NB4 (cell line): ENCODE data around the gene TRABD2B.

Source experiments
- MYC ChIP-seq: IDR thresholded peaks from 2 replicates; pipeline ENCODE4 v1.6.1; 2011; ENCODE audit warnings: low read depth, low read length
- TF ChIP-seq, protein P1 (sequence below): IDR thresholded peaks from one replicate; pipeline ENCODE4 v1.5.1; 2012; ENCODE audit warnings: low read depth, low read length

DNA sequence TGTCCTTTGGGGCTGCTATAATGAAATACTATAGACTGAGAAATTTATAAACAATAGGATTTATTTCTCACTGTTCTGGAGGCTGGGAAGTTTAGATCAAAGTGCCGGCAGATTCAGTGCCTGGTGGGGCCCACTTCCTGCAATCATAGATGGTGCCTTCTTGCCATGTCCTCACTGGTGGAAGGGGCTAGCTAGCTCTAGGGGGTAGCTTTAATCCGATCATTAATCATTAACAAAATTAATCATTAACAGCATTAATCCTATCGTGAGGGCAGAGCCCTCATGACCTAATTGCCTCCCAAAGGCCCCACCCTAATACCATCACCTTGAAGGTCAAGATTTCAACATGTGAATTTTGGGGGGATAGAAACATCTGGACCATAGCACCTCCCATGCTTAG lies 124.3 kb downstream of the TRABD2B start:
- TF ChIP-seq, protein P1, sequence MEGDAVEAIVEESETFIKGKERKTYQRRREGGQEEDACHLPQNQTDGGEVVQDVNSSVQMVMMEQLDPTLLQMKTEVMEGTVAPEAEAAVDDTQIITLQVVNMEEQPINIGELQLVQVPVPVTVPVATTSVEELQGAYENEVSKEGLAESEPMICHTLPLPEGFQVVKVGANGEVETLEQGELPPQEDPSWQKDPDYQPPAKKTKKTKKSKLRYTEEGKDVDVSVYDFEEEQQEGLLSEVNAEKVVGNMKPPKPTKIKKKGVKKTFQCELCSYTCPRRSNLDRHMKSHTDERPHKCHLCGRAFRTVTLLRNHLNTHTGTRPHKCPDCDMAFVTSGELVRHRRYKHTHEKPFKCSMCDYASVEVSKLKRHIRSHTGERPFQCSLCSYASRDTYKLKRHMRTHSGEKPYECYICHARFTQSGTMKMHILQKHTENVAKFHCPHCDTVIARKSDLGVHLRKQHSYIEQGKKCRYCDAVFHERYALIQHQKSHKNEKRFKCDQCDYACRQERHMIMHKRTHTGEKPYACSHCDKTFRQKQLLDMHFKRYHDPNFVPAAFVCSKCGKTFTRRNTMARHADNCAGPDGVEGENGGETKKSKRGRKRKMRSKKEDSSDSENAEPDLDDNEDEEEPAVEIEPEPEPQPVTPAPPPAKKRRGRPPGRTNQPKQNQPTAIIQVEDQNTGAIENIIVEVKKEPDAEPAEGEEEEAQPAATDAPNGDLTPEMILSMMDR: no peak
- no peak for TF ChIP-seq MYC
